MM.1S (cell line): ENCODE results near the gene CAST.

ENCODE experiments used
- EZH2 ChIP-seq: fragments of 300-600 bp; sonication (generic); optimal IDR thresholded peaks from 2 replicates; pipeline ENCODE3; 2017; ENCODE audit warnings: low read depth, mild to moderate bottlenecking, antibody characterized with exemption, low read length, mixed read lengths
- EZH2phosphoT487 ChIP-seq: fragments of 300-600 bp; sonication (generic); IDR thresholded peaks from 2 replicates; pipeline ENCODE4 v1.6.1; 2018; ENCODE audit warnings: antibody characterized with exemption, low read length
- TF ChIP-seq, protein P1 (sequence below): fragments of 300-600 bp; sonication (generic); IDR thresholded peaks from 2 replicates; pipeline ENCODE4 v1.5.1; 2016; ENCODE audit warnings: antibody characterized with exemption, low read length, mixed read lengths

GRCh38 chr5:96768708-96769251, 106.6 kb downstream of the CAST start:
- TF ChIP-seq, protein P1, sequence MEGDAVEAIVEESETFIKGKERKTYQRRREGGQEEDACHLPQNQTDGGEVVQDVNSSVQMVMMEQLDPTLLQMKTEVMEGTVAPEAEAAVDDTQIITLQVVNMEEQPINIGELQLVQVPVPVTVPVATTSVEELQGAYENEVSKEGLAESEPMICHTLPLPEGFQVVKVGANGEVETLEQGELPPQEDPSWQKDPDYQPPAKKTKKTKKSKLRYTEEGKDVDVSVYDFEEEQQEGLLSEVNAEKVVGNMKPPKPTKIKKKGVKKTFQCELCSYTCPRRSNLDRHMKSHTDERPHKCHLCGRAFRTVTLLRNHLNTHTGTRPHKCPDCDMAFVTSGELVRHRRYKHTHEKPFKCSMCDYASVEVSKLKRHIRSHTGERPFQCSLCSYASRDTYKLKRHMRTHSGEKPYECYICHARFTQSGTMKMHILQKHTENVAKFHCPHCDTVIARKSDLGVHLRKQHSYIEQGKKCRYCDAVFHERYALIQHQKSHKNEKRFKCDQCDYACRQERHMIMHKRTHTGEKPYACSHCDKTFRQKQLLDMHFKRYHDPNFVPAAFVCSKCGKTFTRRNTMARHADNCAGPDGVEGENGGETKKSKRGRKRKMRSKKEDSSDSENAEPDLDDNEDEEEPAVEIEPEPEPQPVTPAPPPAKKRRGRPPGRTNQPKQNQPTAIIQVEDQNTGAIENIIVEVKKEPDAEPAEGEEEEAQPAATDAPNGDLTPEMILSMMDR = no peak
- TF ChIP-seq EZH2 (no peak), EZH2phosphoT487 (no peak)
